Measurements from ENCODE around the gene LEP. TPM values are rescaled to one million over a fixed set of nuclear protein-coding genes. Genes with fewer than 3 reads are reported as not detected.
A peak's percentile ranks its signal among the peaks of the same experiment; 100 is the strongest.

LEP gene
- polyA plus RNA-seq, 1 experiment, result 0.05 TPM

GRCh38 chr7:128265906-128266300 is 24.8 kb downstream of the LEP start:
- H3K36me3 ChIP-seq (ENCODE audit: control insufficient read depth, insufficient read depth, low read length), result no peaks in the 10 kb centered on the region
- ChIA-PET POLR2A (no interaction called here), CTCF (interaction anchor here (1.5 kb wide), 1 partner anchor 22 kb away, joined by 3 read pairs; no protein-coding TSS in a partner anchor)
- peaks cover 7% of the 10 kb centered on the region for H3K27me3 ChIP-seq (ENCODE audit: control insufficient read depth, insufficient read depth, low read length)
- no peak overlapping the region for H3K4me3 ChIP-seq (ENCODE audit: low read depth, low read length)
- no peak for TF ChIP-seq CTCF (IDR thresholded peaks at IDR 0.05; ENCODE audit: insufficient read depth, low read depth, low read length)
- no peak for DNase-seq (ENCODE audit: low read depth)

- TF ChIP-seq CTCF (IDR thresholded peaks at IDR 0.05; ENCODE audit: insufficient read depth, low read depth, low read length), result no peak
- CTCF ChIA-PET, result interaction anchor here (1.2 to 1.5 kb wide), 3 partner anchors 9 to 160 kb away, joined by 3 to 4 read pairs (median 3); no protein-coding TSS in a partner anchor
- Histone ChIP-seq H3K36me3 (ENCODE audit: control insufficient read depth, insufficient read depth, low read length) (no peaks in the 10 kb centered on the region), H3K4me3 (ENCODE audit: low read depth, low read length) (no peak overlapping the region), H3K27me3 (ENCODE audit: control insufficient read depth, insufficient read depth, low read length) (peaks cover 12% of the 10 kb centered on the region)
- POLR2A ChIA-PET, result no interaction called here
- DNase-seq (ENCODE audit: low read depth), result no peak
Measured at GRCh38 chr7:128266529-128266882, 25.4 kb downstream of the LEP start.

- Histone ChIP-seq H3K27me3 (ENCODE audit: control insufficient read depth, insufficient read depth, low read length) (peaks cover 16% of the 10 kb centered on the region), H3K4me3 (ENCODE audit: low read depth, low read length) (peak overlapping the region; percentile 14; the same call in 1 of the 2 replicates), H3K36me3 (ENCODE audit: control insufficient read depth, insufficient read depth, low read length) (no peaks in the 10 kb centered on the region)
- POLR2A ChIA-PET, result no interaction called here
- peak; percentile 34; the same call in 1 of the 2 replicates for TF ChIP-seq CTCF (IDR thresholded peaks at IDR 0.05; ENCODE audit: insufficient read depth, low read depth, low read length)
- DNase-seq (ENCODE audit: low read depth), result peak; percentile 17
- CTCF ChIA-PET, result interaction anchor here (0.8 to 1.5 kb wide), 7 partner anchors 9 to 160 kb away, joined by 3 to 4 read pairs (median 3); no protein-coding TSS in a partner anchor
Measured at GRCh38 chr7:128266883-128267594, 26.0 kb downstream of the LEP start.

- ChIA-PET POLR2A (no interaction called here), CTCF (interaction anchor here (0.8 to 1.5 kb wide), 5 partner anchors 34 to 159 kb away, joined by 3 to 4 read pairs (median 3); no protein-coding TSS in a partner anchor)
- peak; percentile 1 for DNase-seq (ENCODE audit: low read depth)
- TF ChIP-seq CTCF (IDR thresholded peaks at IDR 0.05; ENCODE audit: insufficient read depth, low read depth, low read length), result no peak
- H3K27me3 ChIP-seq (ENCODE audit: control insufficient read depth, insufficient read depth, low read length), result peaks cover 18% of the 10 kb centered on the region
- no peaks in the 10 kb centered on the region for H3K36me3 ChIP-seq (ENCODE audit: control insufficient read depth, insufficient read depth, low read length)
- no peak overlapping the region for H3K4me3 ChIP-seq (ENCODE audit: low read depth, low read length)
Measured at GRCh38 chr7:128267595-128267924, 26.5 kb downstream of the LEP start.

GRCh38 chr7:128268233-128268632 is 27.2 kb downstream of the LEP start:
- Histone ChIP-seq H3K36me3 (ENCODE audit: control insufficient read depth, insufficient read depth, low read length) (no peaks in the 10 kb centered on the region), H3K4me3 (ENCODE audit: low read depth, low read length) (no peak overlapping the region), H3K27me3 (ENCODE audit: control insufficient read depth, insufficient read depth, low read length) (peaks cover 22% of the 10 kb centered on the region)
- ChIA-PET CTCF (interaction anchor here (1.5 kb wide), 1 partner anchor 77 kb away, joined by 3 read pairs; no protein-coding TSS in a partner anchor), POLR2A (no interaction called here)
- no peak for TF ChIP-seq CTCF (IDR thresholded peaks at IDR 0.05; ENCODE audit: insufficient read depth, low read depth, low read length)
- no peak for DNase-seq (ENCODE audit: low read depth)
